Uterus (tissue), 2 donors: ENCODE measurements around the gene ASPDH.

Experiments used
- POLR2A ChIP-seq, 2 donors: fragments of 450-650 bp; IDR thresholded peaks; one replicate each; pipeline ENCODE4 v1.6.1; 2016; ENCODE audit warnings: antibody characterized with exemption in 2 of 2, mild to moderate bottlenecking in 1 of 2, moderate library complexity in 1 of 2
- TF ChIP-seq, protein P1 (sequence below), 4 experiments: fragments of 200-600 bp in 2 of 4; fragments of 450-650 bp in 2 of 4; sonication (generic) in 2 of 4; IDR thresholded peaks; one replicate each; pipeline ENCODE4 v1.5.1; 2016 to 2019; ENCODE audit warnings: antibody characterized with exemption in 4 of 4, mild to moderate bottlenecking in 2 of 4, moderate library complexity in 1 of 4

DNA sequence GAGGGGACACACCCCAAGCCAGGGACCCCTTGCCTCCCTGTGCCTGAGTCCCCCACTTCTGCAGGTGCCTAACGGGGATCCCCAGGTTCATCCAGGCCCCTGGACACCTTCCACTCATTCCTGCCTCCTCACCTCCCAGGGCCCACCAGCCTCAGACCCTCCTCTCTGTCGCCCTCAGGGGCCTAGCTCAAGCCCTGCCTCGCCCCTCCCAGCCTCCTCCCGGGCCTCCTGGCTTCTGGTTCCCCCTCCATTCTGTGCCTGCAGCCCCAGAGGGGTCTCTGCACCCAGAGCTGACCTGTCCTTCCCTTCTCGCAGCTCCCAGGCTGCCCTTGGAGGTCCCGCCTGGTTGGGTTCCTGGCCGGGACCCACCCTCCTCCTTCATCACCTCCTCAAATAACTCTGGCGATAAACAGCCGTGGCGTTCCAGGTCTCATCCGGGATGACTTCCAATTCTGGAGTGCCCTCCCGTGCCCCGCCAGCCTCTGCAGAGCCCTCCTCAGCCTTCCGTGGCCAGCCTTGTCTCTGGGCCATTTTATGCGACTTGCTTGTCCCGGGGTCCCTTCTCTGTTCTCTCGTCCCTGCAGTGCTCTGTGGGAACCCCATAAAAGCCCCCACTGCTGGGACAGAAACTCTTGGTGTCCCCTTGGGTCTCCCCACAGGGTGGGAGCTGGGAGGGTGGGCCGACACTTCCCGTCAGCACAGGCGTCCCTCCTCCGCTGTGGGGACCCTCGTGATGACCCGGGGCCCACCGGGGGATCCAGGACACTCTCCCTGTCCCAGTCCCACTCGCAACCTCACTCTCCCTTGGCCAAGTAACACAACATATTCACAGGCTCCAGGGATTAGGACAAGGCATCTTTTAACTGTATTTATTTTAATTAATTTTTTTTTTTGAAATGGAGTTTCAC, 11.9 kb downstream of the ASPDH start:
- TF ChIP-seq, protein P1, sequence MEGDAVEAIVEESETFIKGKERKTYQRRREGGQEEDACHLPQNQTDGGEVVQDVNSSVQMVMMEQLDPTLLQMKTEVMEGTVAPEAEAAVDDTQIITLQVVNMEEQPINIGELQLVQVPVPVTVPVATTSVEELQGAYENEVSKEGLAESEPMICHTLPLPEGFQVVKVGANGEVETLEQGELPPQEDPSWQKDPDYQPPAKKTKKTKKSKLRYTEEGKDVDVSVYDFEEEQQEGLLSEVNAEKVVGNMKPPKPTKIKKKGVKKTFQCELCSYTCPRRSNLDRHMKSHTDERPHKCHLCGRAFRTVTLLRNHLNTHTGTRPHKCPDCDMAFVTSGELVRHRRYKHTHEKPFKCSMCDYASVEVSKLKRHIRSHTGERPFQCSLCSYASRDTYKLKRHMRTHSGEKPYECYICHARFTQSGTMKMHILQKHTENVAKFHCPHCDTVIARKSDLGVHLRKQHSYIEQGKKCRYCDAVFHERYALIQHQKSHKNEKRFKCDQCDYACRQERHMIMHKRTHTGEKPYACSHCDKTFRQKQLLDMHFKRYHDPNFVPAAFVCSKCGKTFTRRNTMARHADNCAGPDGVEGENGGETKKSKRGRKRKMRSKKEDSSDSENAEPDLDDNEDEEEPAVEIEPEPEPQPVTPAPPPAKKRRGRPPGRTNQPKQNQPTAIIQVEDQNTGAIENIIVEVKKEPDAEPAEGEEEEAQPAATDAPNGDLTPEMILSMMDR (IDR thresholded peaks at IDR 0.05) = no peak
- TF ChIP-seq POLR2A (IDR thresholded peaks at IDR 0.05) = no peak
